Measurements from ENCODE around the gene WDR1. TPM values are rescaled to one million over a fixed set of nuclear protein-coding genes. Genes with fewer than 3 reads are reported as not detected.
A peak's percentile ranks its signal among the peaks of the same experiment; 100 is the strongest.

The WDR1 gene
- total and polyA plus RNA-seq, 2 of the 13 experiments (the other 11 are each of a cell fraction or from before 2014, with no cell fraction given): 106 to 198 TPM

GRCh38 chr4:10115271-10115796 is 1.3 kb downstream of the WDR1 start (continued):
- TF ChIP-seq HMGXB4 (CRISPR knock-in tag; IDR thresholded peaks at IDR 0.05; ENCODE audit: borderline replicate concordance in 1 of 2, low read depth in 1 of 2): peak; percentile 17 to 40; a peak in 2 of 4 replicates
- no peak for TF ChIP-seq ZNF782 (CRISPR knock-in tag; IDR thresholded peaks at IDR 0.05; ENCODE audit: borderline replicate concordance)
- TF ChIP-seq ZNF333 (CRISPR knock-in tag; IDR thresholded peaks at IDR 0.05; ENCODE audit: borderline replicate concordance): no peak
- no peak for TF ChIP-seq ZFYVE20 (CRISPR knock-in tag; IDR thresholded peaks at IDR 0.05; ENCODE audit: borderline replicate concordance, low read depth)
- TF ChIP-seq NCOA5 (CRISPR knock-in tag; IDR thresholded peaks at IDR 0.05): no peak
- peak; percentile 96 for TF ChIP-seq ZNF644 (CRISPR knock-in tag; IDR thresholded peaks at IDR 0.05; ENCODE audit: low read depth)
- TF ChIP-seq ZBED4 (CRISPR knock-in tag; IDR thresholded peaks at IDR 0.05; ENCODE audit: borderline replicate concordance): peak; percentile 66; the same call in 1 of the 2 replicates
- no peak for TF ChIP-seq CERS6 (CRISPR knock-in tag; IDR thresholded peaks at IDR 0.05)
- no peak for TF ChIP-seq MTF1 (CRISPR knock-in tag; IDR thresholded peaks at IDR 0.05)
- TF ChIP-seq ZNF552 (CRISPR knock-in tag; IDR thresholded peaks at IDR 0.05; ENCODE audit: borderline replicate concordance): no peak
- TF ChIP-seq ZNF18 (CRISPR knock-in tag; IDR thresholded peaks at IDR 0.05; ENCODE audit: insufficient replicate concordance): no peak
- TF ChIP-seq HOXA9 (CRISPR knock-in tag; IDR thresholded peaks at IDR 0.05; ENCODE audit: borderline replicate concordance): no peak
- no peak for TF ChIP-seq ATF3 (CRISPR knock-in tag; IDR thresholded peaks at IDR 0.05)
- no peak for TF ChIP-seq ZNF101 (CRISPR knock-in tag; IDR thresholded peaks at IDR 0.05; ENCODE audit: borderline replicate concordance, low read depth)
- TF ChIP-seq ZNF207 (IDR thresholded peaks at IDR 0.05; ENCODE audit: borderline replicate concordance): no peak
- peak; percentile 99 for TF ChIP-seq HBP1 (CRISPR knock-in tag; IDR thresholded peaks at IDR 0.05; ENCODE audit: low read depth)
- 0 out of 2 replicates have a peak, but pooled peaks have one; percentile 17 for TF ChIP-seq MEIS2 (CRISPR knock-in tag; IDR thresholded peaks at IDR 0.05)
- TF ChIP-seq ZNF235 (CRISPR knock-in tag; IDR thresholded peaks at IDR 0.05; ENCODE audit: borderline replicate concordance): no peak
- no peak for TF ChIP-seq ZSCAN30 (CRISPR knock-in tag; IDR thresholded peaks at IDR 0.05)
